HCT116 (cell line): Measurements from ENCODE around the gene CEBPB.

Source experiments
- EGR1 ChIP-seq: IDR thresholded peaks from 2 replicates; pipeline ENCODE4 v1.6.1; 2012; ENCODE audit warnings: low read depth
- EZH2 ChIP-seq: fragments of 200-600 bp; sonication (generic); IDR thresholded peaks from 2 replicates; pipeline ENCODE4 v1.6.1; 2017; ENCODE audit warnings: antibody characterized with exemption, mixed run types
- EZH2phosphoT487 ChIP-seq: fragments of 200-600 bp; IDR thresholded peaks from 2 replicates; pipeline ENCODE4 v1.6.1; 2018; ENCODE audit warnings: antibody characterized with exemption, borderline replicate concordance
- JUND ChIP-seq: IDR thresholded peaks from 2 replicates; pipeline ENCODE4 v1.6.1; 2012
- POLR2A ChIP-seq: IDR thresholded peaks from 2 replicates; pipeline ENCODE4 v1.7.0; 2011; ENCODE audit warnings: borderline replicate concordance; ENCODE audit not compliant: insufficient read depth, insufficient read length; ENCODE audit errors: extremely low read depth
- POLR2AphosphoS5 ChIP-seq: IDR thresholded peaks from 2 replicates; pipeline ENCODE4 v1.6.1; 2011; ENCODE audit warnings: mild to moderate bottlenecking, low read depth, low read length, moderate library complexity
- SP1 ChIP-seq: IDR thresholded peaks from 2 replicates; pipeline ENCODE4 v1.6.1; 2012; ENCODE audit warnings: low read depth
- ZNF274 ChIP-seq: fragments of 200-500 bp; sonication (Bioruptor generic); IDR thresholded peaks from 2 replicates; pipeline ENCODE4 v1.6.1; 2014; ENCODE audit warnings: mild to moderate bottlenecking, low read depth, low read length, inconsistent platforms
- TF ChIP-seq, protein P1 (sequence below), 3 experiments: fragments of 200-600 bp in 1 of 3; sonication (generic) in 1 of 3; IDR thresholded peaks in 2 of 3; conservative IDR thresholded peaks in 1 of 3; 2 replicates each; pipeline ENCODE4 v1.5.1; 2012 to 2017; ENCODE audit warnings: low read depth in 2 of 3, low read length in 2 of 3, antibody characterized with exemption in 1 of 3, borderline replicate concordance in 1 of 3, control low read depth in 1 of 3, mild to moderate bottlenecking in 1 of 3, mixed read lengths in 1 of 3, mixed run types in 1 of 3, moderate library complexity in 1 of 3; ENCODE audit not compliant: insufficient read depth in 1 of 3
- TF ChIP-seq, protein P2 (sequence below): IDR thresholded peaks from 2 replicates; pipeline ENCODE4 v1.6.1; 2012

DNA sequence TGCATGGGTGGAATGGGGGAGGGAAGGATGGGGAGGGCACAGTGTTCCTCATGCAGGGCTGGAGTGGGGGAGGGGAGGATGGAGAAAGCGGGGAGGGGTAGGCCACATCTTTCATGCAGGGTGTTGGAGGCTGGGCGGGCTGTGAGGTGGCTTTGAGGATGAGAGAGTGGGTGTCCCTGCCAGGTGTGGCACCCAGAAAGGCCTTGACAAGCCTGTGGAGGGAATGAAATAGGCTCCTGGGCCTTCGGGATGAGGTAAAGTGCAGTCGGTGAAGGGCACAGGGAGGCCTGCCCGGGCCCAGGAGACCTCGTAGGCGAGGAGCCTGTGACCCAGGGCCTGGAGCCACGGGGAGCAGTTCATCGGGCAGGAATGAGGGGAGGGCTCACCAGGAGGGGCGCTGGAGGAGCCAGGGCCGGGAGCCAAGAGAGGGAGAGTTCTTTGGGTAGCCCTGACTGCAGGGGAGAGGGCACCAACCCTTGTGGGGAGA lies 7.6 kb downstream of the CEBPB start:
- TF ChIP-seq POLR2A, result no peak
- TF ChIP-seq, protein P1, sequence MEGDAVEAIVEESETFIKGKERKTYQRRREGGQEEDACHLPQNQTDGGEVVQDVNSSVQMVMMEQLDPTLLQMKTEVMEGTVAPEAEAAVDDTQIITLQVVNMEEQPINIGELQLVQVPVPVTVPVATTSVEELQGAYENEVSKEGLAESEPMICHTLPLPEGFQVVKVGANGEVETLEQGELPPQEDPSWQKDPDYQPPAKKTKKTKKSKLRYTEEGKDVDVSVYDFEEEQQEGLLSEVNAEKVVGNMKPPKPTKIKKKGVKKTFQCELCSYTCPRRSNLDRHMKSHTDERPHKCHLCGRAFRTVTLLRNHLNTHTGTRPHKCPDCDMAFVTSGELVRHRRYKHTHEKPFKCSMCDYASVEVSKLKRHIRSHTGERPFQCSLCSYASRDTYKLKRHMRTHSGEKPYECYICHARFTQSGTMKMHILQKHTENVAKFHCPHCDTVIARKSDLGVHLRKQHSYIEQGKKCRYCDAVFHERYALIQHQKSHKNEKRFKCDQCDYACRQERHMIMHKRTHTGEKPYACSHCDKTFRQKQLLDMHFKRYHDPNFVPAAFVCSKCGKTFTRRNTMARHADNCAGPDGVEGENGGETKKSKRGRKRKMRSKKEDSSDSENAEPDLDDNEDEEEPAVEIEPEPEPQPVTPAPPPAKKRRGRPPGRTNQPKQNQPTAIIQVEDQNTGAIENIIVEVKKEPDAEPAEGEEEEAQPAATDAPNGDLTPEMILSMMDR (IDR thresholded peaks at IDR 0.05 in 2 of 3, conservative IDR thresholded peaks at IDR 0.05 in 1 of 3; ENCODE audit: borderline replicate concordance in 1 of 3, insufficient read depth in 1 of 3, low read depth in 2 of 3, low read length in 2 of 3), result no peak
- no peak for TF ChIP-seq ZNF274
- no peak for TF ChIP-seq EZH2phosphoT487
- TF ChIP-seq EZH2, result no peak
- TF ChIP-seq, protein P2, sequence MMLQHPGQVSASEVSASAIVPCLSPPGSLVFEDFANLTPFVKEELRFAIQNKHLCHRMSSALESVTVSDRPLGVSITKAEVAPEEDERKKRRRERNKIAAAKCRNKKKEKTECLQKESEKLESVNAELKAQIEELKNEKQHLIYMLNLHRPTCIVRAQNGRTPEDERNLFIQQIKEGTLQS, result no peak
- no peak for TF ChIP-seq SP1
- TF ChIP-seq POLR2AphosphoS5, result no peak
- no peak for TF ChIP-seq JUND
- no peak for TF ChIP-seq EGR1
